Activated T-cell treated with anti-CD3 and anti-CD28 coated beads, Interleukin-2, amount 50 U/mL, for 72 hours (primary cell): Measurements from ENCODE around the gene NR3C1. TPM values are rescaled to one million over a fixed set of nuclear protein-coding genes. Genes with fewer than 3 reads are reported as not detected.
A peak's percentile ranks its signal among the peaks of the same experiment; 100 is the strongest.
"Not testable (repeated sequence)": the region's sequence is repeated elsewhere in the genome, so short reads cannot be mapped to it uniquely, and the experiment has no call there.

ENCODE experiments used
- ATAC-seq, 2 donors: fragments of 150-1000 bp; cut with Tn5 transposase; replicated peaks in 1 of 2; 2 replicates each; pipeline ENCODE4 v1.10.0; 2021; ENCODE audit warnings: moderate library complexity in 2 of 2, mild to moderate bottlenecking in 1 of 2
- DNase-seq, 2 donors: peaks; one replicate each; pipeline ENCODE4 v3.0.0; 2021 to 2022; ENCODE audit warnings: mixed read lengths in 1 of 2
- H3K27ac Mint-ChIP-seq: one replicate; pipeline ENCODE4 v1.8.0; 2022; ENCODE audit warnings: mild to moderate bottlenecking, moderate library complexity, mixed read lengths
- H3K27me3 Mint-ChIP-seq: one replicate; pipeline ENCODE4 v1.8.0; 2022; ENCODE audit warnings: low read depth, mixed read lengths
- H3K36me3 Mint-ChIP-seq, 2 donors: one replicate each; pipeline ENCODE4 v1.8.0; 2022; ENCODE audit warnings: mixed read lengths in 2 of 2, mild to moderate bottlenecking in 1 of 2; ENCODE audit not compliant: insufficient read depth in 2 of 2
- H3K4me1 Mint-ChIP-seq: one replicate; pipeline ENCODE4 v1.8.0; 2022; ENCODE audit warnings: low read depth, mixed read lengths
- H3K4me3 Mint-ChIP-seq, 2 donors: one replicate each; pipeline ENCODE4 v1.8.0; 2022; ENCODE audit warnings: mild to moderate bottlenecking in 2 of 2, mixed read lengths in 2 of 2, moderate library complexity in 2 of 2
- H3K9me3 Mint-ChIP-seq, 2 donors: one replicate each; pipeline ENCODE4 v1.8.0; 2022; ENCODE audit warnings: mixed read lengths in 2 of 2
- total RNA-seq, 2 donors: library from RNA; stranded (reverse); gene quantifications; one replicate each; pipeline ENCODE4 v1.2.3, GENCODE V29; 2022

Gene NR3C1
- total RNA-seq, 2 donors from 2014 or later = 93.5 to 104 TPM

DNA sequence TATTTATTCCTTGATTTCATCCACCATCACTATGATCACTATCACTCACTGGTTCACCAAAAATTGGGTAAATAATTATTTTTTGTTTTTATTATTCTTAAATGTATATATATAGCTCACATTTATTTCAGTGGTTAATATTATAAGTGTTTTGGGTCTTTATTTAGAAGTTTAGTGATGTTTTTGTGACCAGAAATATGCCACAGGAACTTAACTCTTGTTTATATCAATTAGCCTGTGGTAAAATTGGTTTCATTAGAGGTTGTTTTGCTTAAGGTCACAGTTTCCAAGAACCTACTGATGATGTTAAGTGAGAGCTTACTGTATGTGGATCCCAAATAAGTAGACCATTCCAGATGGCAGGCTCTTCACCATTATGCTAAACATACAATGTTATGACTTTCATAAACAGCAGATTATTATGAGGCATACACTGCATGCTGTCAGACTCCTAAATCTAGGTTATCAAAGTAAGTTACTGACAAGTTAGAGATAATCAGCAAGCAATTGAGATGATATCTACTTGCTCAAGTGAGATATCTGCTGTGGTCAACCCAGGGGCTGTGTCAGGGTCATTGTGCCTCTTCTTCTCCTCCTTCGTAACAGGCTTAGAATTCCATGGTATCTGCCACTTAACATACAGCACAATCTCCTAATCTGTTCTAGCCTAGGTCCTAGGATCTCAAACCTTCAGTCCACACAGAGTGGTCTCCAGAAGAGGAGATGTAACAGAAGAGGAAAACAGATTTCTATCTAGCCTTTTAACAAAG is 57.6 kb downstream of the NR3C1 start:
- Mint-ChIP-seq H3K27ac (peak overlapping the region; percentile 8), H3K36me3 (peaks cover 2 to 9% of the 10 kb centered on the region in 2 donors), H3K4me3 (no peak overlapping the region), H3K27me3 (no peaks in the 10 kb centered on the region), H3K9me3 (peaks cover 0 to 3% of the 10 kb centered on the region in 2 donors), H3K4me1 (peaks cover 51% of the 10 kb centered on the region)
- DNase-seq (no peak), ATAC-seq (no peak)

DNA sequence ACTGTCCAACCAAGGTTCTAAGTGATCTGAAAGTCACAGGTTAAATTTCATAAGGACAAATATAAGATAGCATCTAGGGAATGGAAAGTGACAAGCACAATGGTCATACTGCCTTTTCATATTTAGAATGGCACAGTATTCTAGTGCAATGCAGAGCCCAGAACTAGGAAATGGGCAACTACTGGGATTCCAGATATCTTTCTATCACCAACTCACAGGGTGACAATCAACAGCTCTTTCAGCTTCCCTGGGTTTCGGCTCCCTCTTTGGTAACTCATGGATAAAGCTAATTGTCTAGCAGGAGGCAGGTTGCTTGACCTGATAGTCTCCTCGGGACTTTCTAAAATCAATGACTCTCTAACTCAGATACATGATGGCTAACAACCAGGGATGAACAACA is 60.4 kb downstream of the NR3C1 start:
- peaks cover 5 to 19% of the 10 kb centered on the region in 2 donors for H3K36me3 Mint-ChIP-seq
- H3K9me3 Mint-ChIP-seq = peaks cover 0 to 3% of the 10 kb centered on the region in 2 donors
- ATAC-seq = no peak
- no peaks in the 10 kb centered on the region for H3K27me3 Mint-ChIP-seq
- DNase-seq = no peak
- H3K27ac Mint-ChIP-seq = no peak overlapping the region
- H3K4me1 Mint-ChIP-seq = peaks cover 57% of the 10 kb centered on the region
- no peak overlapping the region for H3K4me3 Mint-ChIP-seq

DNA sequence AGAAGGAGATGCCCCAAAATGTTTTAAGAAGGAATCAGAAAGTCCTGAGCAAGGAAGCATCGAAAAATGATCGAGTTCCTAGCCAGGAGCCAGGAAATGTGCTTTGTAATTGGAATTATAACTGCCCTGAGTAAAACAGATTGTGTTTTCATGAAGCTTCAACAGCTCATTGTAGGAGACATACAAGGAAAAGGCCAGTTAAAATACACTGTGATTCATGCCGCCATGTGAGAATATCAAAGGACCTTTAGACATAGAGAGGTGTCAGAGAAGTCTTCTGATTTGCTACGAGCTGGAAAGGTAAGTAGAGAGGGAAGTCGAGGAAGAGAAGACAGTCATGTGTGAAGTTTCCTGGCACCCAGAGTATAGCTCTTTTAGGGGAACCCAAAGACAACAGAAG is 60.9 kb downstream of the NR3C1 start:
- DNase-seq = no peak
- H3K27me3 Mint-ChIP-seq = no peaks in the 10 kb centered on the region
- no peak for ATAC-seq
- H3K36me3 Mint-ChIP-seq = peaks cover 5 to 19% of the 10 kb centered on the region in 2 donors
- H3K4me1 Mint-ChIP-seq = peaks cover 53% of the 10 kb centered on the region
- peak overlapping the region; percentile 1 to 7 for H3K4me3 Mint-ChIP-seq
- peaks cover 0 to 3% of the 10 kb centered on the region in 2 donors for H3K9me3 Mint-ChIP-seq
- peak overlapping the region; percentile 74 for H3K27ac Mint-ChIP-seq

DNA sequence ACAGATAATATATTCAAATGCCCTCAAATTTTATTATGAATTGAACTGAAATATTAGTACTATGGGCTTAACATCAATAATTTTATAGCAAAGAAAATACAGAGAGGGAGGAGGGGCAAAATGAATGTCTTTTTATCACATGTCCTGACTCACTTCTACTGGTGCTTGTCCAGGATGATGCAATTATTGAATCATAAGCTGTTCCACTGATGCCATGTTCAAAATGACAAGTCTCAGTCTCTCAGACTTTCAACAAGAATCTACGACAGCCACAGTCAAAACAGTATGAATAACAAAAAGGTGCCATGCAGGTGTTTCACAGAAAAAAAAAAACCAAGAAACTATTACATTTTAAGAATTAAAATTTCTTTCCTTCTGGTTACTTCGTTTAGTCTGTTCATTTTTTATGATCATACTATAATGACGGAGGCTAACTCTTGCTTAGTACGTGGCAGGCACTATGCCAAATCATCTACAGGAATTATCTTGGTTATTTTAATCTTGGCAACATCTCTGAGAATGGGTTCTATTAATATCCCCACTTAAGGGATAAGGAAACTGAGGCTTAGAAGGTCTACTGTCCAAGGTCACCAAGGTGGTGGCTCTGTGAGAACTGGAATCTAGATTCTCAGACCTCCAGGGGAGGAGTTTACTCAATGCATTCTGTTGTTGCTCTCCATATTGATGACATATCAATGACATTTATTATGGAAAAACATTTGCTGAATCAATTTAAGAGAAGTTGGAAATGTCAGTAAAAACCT is 61.5 kb downstream of the NR3C1 start:
- ATAC-seq (peak; percentile 94 to 95), DNase-seq (peak; percentile 13 to 24)
- H3K27ac Mint-ChIP-seq = peak overlapping the region; percentile 74
- H3K36me3 Mint-ChIP-seq = peaks cover 5 to 19% of the 10 kb centered on the region in 2 donors
- peak overlapping the region; percentile 1 to 4 for H3K4me3 Mint-ChIP-seq
- peaks cover 47% of the 10 kb centered on the region for H3K4me1 Mint-ChIP-seq
- H3K9me3 Mint-ChIP-seq = peaks cover 0 to 3% of the 10 kb centered on the region in 2 donors
- no peaks in the 10 kb centered on the region for H3K27me3 Mint-ChIP-seq

DNA sequence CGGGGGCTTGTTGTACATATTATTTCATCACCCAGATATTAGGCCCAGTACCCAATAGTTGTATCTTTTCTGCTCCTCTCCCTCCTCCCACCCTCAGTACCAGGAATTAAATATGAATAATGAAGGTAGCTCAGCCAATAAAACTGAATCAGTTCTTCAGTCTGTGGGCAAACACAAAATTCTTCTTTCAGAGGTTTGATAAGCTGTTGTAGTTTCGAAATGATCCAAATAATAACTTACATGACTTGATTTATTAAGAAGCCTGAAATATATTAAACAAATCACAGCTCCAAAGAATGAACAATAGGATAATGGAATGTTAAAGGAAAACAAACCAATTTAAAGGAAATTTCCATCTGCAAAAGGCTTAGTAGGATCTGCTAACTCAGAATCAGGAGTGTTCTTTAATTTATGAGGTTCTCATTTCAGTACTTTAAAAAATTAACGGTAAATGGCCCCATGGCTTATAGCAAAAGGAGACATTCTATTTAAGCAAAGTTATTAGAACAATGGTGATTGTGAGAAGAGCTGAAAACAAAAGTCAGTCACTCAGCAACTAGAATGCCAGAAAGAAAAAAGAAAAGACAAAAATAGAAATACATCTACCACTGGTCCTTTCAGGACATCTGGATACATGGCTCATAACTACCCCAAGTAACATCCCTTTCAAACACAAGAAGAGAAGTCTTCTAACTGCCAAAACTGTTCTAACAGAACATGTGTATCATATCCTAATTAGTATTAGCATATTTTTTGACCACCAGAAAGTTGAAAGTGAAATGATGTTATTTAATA is 62.4 kb downstream of the NR3C1 start:
- ATAC-seq = no peak
- Mint-ChIP-seq H3K27ac (peak overlapping the region; percentile 83), H3K4me3 (peak overlapping the region in 1 of 2 donors; percentile 25), H3K4me1 (peaks cover 45% of the 10 kb centered on the region), H3K9me3 (peaks cover 0 to 3% of the 10 kb centered on the region in 2 donors), H3K27me3 (no peaks in the 10 kb centered on the region), H3K36me3 (peaks cover 5 to 19% of the 10 kb centered on the region in 2 donors)
- DNase-seq = no peak

DNA sequence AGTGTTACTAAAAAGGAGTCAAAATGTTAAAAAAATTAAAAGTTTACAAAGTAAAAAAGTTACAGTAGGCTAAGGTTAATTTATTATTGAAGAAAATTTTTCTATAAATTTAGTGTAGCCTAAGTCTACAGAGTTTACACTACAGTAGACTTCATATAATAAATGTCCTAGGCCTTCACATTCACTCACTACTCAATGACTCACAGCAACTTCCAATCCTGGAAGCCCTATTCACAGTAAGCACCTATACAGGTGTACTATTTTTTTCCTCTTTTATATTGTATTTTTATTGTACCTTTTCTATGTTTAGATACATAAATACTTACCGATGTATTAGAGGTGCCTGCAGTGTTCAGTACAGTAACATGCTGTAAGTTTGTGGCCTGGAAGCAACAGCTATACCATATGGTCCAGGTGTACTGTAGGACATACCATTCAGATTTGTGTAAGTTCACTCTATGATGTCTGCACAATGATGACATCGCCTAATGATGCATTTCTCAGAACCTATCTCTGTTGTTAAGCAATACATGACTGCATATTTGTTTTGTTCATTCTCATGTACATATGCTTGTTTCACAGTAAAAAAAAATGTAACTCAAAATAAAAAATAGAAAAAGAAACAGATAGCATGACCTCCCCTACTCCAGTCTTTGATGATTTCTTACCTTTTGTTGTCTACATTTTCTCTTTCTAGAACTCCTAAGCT is 64.7 kb downstream of the NR3C1 start:
- H3K27me3 Mint-ChIP-seq = no peaks in the 10 kb centered on the region
- ATAC-seq (peak; percentile 47 to 71), DNase-seq (no peak)
- H3K9me3 Mint-ChIP-seq = no peaks in the 10 kb centered on the region
- peaks cover 58% of the 10 kb centered on the region for H3K4me1 Mint-ChIP-seq
- no peak overlapping the region for H3K4me3 Mint-ChIP-seq
- peak overlapping the region; percentile 82 for H3K27ac Mint-ChIP-seq
- H3K36me3 Mint-ChIP-seq = peaks cover 2 to 18% of the 10 kb centered on the region in 2 donors

DNA sequence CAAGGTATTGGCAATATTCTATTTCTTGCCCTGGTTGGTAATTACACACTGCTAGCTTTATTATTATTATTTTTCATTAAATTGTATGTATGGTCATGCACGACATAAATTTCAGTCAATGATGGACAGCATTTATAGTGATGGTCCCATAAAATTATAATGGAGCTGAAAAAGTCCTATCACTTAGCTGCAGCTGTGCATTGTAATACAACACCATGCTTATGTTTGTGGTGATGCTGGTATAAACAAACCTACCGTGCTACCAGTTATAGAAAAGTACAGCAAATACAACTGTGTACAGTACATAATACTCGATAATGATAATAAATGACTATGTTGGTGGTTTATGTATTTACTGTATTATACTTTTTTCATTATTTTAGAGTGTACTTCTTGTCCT is 65.5 kb downstream of the NR3C1 start:
- no peak overlapping the region for H3K27ac Mint-ChIP-seq
- H3K9me3 Mint-ChIP-seq = no peaks in the 10 kb centered on the region
- DNase-seq (no peak), ATAC-seq (no peak)
- peaks cover 50% of the 10 kb centered on the region for H3K4me1 Mint-ChIP-seq
- H3K4me3 Mint-ChIP-seq = no peak overlapping the region
- H3K36me3 Mint-ChIP-seq = peaks cover 2 to 23% of the 10 kb centered on the region in 2 donors
- H3K27me3 Mint-ChIP-seq = no peaks in the 10 kb centered on the region

DNA sequence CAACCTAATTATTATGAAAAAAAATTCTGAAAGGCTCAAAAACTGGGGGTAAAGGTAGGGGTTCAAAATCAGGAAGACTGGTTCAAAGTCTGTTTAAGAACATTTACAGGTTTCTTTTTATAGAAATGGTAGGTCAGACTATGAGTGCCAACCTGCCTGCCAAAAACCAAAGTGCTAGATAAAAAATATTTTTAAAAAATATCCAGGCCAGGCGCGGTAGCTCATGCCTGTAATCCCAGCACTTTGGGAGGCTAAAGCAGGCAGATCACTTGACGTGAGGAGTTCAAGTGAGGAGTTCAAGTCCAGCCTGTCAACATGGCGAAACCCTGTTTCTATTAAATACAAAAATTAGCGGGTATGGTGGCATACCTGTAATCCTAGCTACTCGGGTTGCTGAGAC is 67.0 kb downstream of the NR3C1 start:
- Mint-ChIP-seq H3K27me3 (no peaks in the 10 kb centered on the region), H3K4me3 (no peak overlapping the region), H3K27ac (peak overlapping the region; percentile 81), H3K4me1 (peaks cover 43% of the 10 kb centered on the region), H3K9me3 (no peaks in the 10 kb centered on the region), H3K36me3 (peaks cover 3 to 21% of the 10 kb centered on the region in 2 donors)
- no peak for ATAC-seq
- no peak for DNase-seq

DNA sequence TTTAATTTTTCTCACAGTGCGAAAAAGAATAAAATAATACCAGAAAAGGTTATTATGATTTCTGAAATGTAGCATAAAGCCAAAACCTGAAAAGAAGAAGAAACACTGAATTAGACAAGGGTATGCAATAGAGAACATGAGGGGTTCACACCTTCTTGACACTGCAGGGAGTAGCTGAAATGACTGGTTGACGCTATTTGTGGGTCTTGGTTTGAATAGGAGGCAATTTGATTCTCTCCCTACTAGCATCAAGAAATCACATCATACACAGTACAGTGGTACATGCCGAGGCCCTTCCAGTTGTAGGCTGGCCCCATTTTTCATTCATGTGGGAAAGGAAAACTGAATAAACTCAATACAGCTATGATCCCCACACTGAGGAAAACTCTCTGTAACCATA is 68.6 kb downstream of the NR3C1 start:
- no peaks in the 10 kb centered on the region for H3K9me3 Mint-ChIP-seq
- no peak overlapping the region for H3K27ac Mint-ChIP-seq
- H3K4me1 Mint-ChIP-seq = peaks cover 43% of the 10 kb centered on the region
- peaks cover 4 to 20% of the 10 kb centered on the region in 2 donors for H3K36me3 Mint-ChIP-seq
- H3K4me3 Mint-ChIP-seq = no peak overlapping the region
- DNase-seq (no peak), ATAC-seq (peak; percentile 60 to 67)
- no peaks in the 10 kb centered on the region for H3K27me3 Mint-ChIP-seq

DNA sequence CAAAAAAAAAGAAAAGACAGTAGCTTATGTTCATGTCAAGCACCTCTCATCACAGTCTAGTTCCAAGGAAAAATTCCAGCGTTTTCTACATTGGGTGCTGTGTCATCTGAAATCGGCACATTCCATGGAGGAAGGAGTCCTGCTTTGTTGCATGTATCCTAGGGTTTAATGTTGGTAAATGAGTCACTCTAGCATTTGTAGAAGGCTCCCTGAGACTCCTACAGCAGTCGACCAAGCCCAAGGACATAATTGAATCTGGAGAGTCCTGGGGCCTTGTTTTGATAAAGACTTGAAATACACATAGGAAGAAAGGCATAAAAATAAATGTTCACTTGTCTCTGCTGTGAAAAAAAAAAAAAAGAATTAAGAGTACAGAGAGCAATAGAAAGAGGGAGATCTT is 69.1 kb downstream of the NR3C1 start:
- H3K27ac Mint-ChIP-seq, H3K9me3 Mint-ChIP-seq, H3K27me3 Mint-ChIP-seq, ATAC-seq, H3K4me3 Mint-ChIP-seq, DNase-seq: not testable (repeated sequence)
- H3K36me3 Mint-ChIP-seq = peaks cover 1 to 16% of the 10 kb centered on the region in 2 donors
- H3K4me1 Mint-ChIP-seq = peaks cover 38% of the 10 kb centered on the region

DNA sequence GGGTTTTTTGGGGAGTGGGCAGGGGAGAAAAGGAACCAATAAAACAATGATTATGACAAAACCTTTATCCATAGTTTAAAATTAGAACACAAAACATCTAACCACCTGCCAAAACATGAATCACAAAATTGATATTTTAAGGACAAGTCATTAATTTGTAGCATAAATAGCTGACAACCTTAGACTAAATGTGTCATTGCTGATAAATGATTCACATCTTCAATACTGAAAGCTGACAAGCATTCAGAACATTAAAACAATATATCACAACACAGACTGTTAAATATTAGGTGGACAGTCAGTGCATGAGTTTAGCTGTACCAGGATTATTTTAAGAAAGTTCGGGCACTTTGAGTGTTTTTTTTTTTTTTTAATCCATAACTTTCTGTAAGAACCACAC is 71.5 kb downstream of the NR3C1 start:
- peaks cover 7 to 13% of the 10 kb centered on the region in 2 donors for H3K9me3 Mint-ChIP-seq
- no peaks in the 10 kb centered on the region for H3K27me3 Mint-ChIP-seq
- peaks cover 13 to 27% of the 10 kb centered on the region in 2 donors for H3K36me3 Mint-ChIP-seq
- H3K27ac Mint-ChIP-seq = no peak overlapping the region
- H3K4me3 Mint-ChIP-seq = no peak overlapping the region
- no peak for ATAC-seq
- no peak for DNase-seq
- H3K4me1 Mint-ChIP-seq = peaks cover 48% of the 10 kb centered on the region

DNA sequence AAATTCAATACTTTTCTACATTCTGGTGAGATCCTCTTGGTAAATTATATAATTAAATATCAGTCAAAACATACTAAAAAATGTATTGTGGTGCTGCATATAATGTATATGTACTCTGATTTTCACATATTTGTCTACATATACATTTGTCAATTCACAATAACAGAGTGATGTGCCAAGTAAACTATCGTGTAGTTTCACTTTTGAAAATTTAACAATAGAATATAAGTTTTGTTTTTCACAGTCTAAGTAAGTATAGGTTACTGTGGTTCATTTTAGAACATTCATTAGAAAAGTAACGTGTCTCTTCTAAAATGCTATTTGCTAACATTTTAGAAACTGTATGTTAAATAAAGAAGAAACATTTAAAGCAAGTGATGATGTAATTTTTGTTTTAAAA is 73.6 kb downstream of the NR3C1 start:
- H3K9me3 Mint-ChIP-seq = peaks cover 7 to 18% of the 10 kb centered on the region in 2 donors
- DNase-seq (no peak), ATAC-seq (no peak)
- no peak overlapping the region for H3K27ac Mint-ChIP-seq
- peaks cover 40% of the 10 kb centered on the region for H3K4me1 Mint-ChIP-seq
- H3K27me3 Mint-ChIP-seq = no peaks in the 10 kb centered on the region
- H3K4me3 Mint-ChIP-seq = no peak overlapping the region
- peaks cover 17 to 32% of the 10 kb centered on the region in 2 donors for H3K36me3 Mint-ChIP-seq
